Type B pancreatic cell (in vitro differentiated cells): ENCODE results near the gene SH2B3. TPM values are rescaled to one million over a fixed set of nuclear protein-coding genes. Genes with fewer than 3 reads are reported as not detected.

Experiments used
- DNase-seq: peaks from one replicate; pipeline ENCODE4 v3.0.0; 2021; ENCODE audit warnings: mixed read lengths; ENCODE audit not compliant: unreplicated experiment; ENCODE audit errors: extremely low spot score
- H3K27ac Mint-ChIP-seq: 2 replicates; pipeline ENCODE4 v1.8.0; 2021; ENCODE audit warnings: mild to moderate bottlenecking, mixed read lengths
- H3K27me3 Mint-ChIP-seq: 2 replicates; pipeline ENCODE4 v1.8.0; 2021; ENCODE audit warnings: mixed read lengths
- H3K36me3 Mint-ChIP-seq: 2 replicates; pipeline ENCODE4 v1.8.0; 2021; ENCODE audit warnings: mixed read lengths
- H3K4me1 Mint-ChIP-seq: one replicate; pipeline ENCODE4 v1.8.0; 2021; ENCODE audit warnings: mixed read lengths; ENCODE audit not compliant: unreplicated experiment
- H3K4me3 Mint-ChIP-seq: 2 replicates; pipeline ENCODE4 v1.8.0; 2021; ENCODE audit warnings: mild to moderate bottlenecking, mixed read lengths
- H3K9me3 Mint-ChIP-seq: 2 replicates; pipeline ENCODE4 v1.8.0; 2021; ENCODE audit warnings: mixed read lengths
- total RNA-seq: library from RNA; stranded (reverse); gene quantifications from 2 replicates; pipeline ENCODE4 v1.2.1, GENCODE V29; 2021; ENCODE audit warnings: low replicate concordance
- TF ChIP-seq, protein P1 (sequence below): fragments of 200-600 bp; sonication (generic); conservative IDR thresholded peaks from 2 replicates; pipeline ENCODE4 v1.5.0; 2021; ENCODE audit warnings: antibody characterized with exemption, mild to moderate bottlenecking

Gene SH2B3
- total RNA-seq, 1 donor from 2014 or later, result 5.2 TPM

DNA sequence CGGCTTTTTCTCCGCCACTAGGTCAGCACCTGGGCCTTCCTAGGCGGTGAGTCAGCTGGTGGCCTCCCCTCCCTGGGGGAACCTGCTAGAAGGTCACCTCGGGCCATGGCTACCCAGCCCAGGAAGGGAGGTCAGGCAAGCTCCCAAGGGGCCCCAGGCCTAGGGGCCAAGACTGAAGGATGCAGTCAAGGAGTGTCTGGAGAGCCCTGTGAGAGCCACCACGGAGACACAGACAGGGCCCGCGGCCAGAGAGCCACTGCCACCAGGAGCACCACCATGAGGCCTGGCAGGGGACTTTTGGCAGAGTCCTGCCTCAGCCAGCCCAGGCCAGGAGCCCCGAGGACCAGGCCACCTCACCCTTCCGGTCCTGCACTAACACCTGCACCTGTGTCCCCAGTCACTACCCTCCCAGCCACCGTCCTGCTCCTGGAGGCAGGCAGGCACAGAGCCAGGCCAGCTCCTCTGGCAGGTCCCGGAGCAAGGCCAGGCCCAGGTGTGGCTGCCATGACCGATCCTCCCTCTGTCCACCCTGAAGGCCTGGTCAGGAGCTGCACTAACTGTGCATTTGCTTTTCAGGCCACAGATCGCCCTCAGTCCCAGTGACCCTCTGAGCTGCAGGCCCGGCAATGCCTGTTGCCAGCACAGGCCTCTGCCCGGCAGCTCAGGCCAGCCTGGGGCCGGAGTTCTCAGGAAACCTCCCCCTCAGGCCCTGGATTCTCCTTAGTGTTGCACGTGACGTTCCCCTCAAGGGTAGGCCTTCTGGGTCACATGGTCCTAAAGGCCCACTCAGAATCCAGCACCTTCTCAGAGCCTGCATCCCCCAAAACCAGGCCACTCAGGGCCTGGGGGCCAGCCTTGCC, 43.8 kb upstream of the SH2B3 start:
- Mint-ChIP-seq H3K9me3 (no peaks in the 10 kb centered on the region), H3K27ac (peak overlapping the region; percentile 34), H3K36me3 (peaks cover 5% of the 10 kb centered on the region), H3K4me3 (no peak overlapping the region), H3K4me1 (peaks cover 25% of the 10 kb centered on the region), H3K27me3 (no peaks in the 10 kb centered on the region)
- TF ChIP-seq, protein P1, sequence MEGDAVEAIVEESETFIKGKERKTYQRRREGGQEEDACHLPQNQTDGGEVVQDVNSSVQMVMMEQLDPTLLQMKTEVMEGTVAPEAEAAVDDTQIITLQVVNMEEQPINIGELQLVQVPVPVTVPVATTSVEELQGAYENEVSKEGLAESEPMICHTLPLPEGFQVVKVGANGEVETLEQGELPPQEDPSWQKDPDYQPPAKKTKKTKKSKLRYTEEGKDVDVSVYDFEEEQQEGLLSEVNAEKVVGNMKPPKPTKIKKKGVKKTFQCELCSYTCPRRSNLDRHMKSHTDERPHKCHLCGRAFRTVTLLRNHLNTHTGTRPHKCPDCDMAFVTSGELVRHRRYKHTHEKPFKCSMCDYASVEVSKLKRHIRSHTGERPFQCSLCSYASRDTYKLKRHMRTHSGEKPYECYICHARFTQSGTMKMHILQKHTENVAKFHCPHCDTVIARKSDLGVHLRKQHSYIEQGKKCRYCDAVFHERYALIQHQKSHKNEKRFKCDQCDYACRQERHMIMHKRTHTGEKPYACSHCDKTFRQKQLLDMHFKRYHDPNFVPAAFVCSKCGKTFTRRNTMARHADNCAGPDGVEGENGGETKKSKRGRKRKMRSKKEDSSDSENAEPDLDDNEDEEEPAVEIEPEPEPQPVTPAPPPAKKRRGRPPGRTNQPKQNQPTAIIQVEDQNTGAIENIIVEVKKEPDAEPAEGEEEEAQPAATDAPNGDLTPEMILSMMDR, result no peak
- no peak for DNase-seq

DNA sequence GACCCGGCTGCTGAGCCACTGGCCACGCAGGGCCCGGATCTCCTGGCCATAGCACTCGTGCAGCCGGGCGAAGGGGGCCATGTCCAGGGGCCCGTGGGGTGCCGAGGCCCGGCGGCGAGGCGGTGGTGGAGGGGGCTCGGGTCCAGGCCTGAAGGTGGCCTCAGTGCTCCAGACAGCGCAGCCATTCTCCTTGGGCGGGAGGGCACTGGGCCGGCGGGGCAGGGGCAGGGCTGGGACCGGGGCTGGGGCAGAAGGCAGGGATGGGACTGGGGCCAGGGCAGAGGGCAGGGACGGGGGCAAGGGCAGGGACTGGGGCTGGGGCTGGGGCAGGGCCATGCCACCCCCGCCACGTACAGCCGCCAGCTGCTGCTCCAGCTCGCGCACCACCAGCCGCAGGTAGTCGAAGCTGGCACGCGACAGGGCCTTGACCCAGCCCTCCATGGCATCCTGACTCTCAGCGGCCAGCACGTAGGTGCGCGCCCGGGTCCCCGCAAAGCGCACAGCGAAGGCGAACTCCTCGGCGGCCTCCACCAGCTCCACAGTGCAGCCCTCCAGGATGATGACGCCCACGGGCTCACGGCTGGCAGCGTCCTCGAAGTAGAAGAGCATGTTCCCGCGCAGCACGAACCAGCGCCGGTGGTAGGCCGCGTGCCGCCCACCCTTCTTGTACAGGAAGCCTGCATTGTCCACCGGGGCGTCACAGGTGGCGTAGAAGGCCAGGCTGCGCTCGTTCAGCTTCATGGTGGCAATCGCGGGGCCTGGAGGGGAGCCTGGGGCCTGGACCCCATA, 42.8 kb upstream of the SH2B3 start:
- no peak overlapping the region for H3K27ac Mint-ChIP-seq
- TF ChIP-seq, protein P1, result no peak
- H3K27me3 Mint-ChIP-seq, result no peaks in the 10 kb centered on the region
- H3K9me3 Mint-ChIP-seq, result no peaks in the 10 kb centered on the region
- H3K36me3 Mint-ChIP-seq, result peaks cover 5% of the 10 kb centered on the region
- peaks cover 35% of the 10 kb centered on the region for H3K4me1 Mint-ChIP-seq
- H3K4me3 Mint-ChIP-seq, result no peak overlapping the region
- no peak for DNase-seq

DNA sequence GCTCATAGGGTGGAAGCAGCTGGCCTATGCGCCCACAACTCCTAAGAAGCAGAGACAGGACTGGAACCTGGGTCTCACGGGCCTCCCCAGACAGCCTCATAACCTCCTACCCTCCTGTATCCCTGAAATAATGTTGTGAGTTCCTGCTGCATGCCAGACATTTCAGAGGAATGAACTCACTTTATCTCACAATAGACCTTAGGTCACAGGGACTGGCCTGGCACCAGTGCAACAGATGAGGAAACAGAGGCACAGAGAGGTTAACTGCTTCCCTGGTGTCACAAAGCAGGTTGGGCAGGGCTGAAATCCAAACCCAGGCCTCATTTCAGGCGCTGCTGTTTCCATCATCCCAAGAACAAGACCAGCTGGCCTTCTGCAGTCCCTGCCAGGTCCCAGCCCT, 42.1 kb upstream of the SH2B3 start:
- no peak overlapping the region for H3K4me3 Mint-ChIP-seq
- peaks cover 5% of the 10 kb centered on the region for H3K36me3 Mint-ChIP-seq
- H3K27me3 Mint-ChIP-seq, result no peaks in the 10 kb centered on the region
- no peaks in the 10 kb centered on the region for H3K9me3 Mint-ChIP-seq
- TF ChIP-seq, protein P1, result no peak
- H3K4me1 Mint-ChIP-seq, result peaks cover 37% of the 10 kb centered on the region
- DNase-seq, result no peak
- no peak overlapping the region for H3K27ac Mint-ChIP-seq

DNA sequence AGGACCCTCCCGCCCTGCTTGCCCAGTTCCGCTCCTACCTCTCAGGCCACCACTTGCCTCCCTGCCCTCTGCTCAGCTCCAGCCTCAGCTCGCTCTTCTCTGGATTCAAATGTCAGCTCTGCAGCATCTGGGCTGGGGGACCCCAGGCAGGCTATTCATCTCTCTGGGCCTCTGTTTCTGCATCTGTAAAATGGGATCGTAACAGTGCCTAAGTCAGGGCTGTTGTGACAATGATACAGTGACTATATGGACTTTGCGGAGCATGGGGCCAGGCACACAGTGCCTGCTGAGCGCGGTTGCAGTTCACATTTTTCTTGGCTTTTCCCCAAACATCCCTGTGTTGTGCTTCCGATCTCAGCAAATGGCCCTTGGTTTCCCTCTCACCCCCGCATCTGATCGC, 39.6 kb upstream of the SH2B3 start:
- Mint-ChIP-seq H3K27me3 (no peaks in the 10 kb centered on the region), H3K4me3 (peak overlapping the region; percentile 5), H3K27ac (no peak overlapping the region), H3K4me1 (peaks cover 25% of the 10 kb centered on the region), H3K9me3 (no peaks in the 10 kb centered on the region), H3K36me3 (peaks cover 5% of the 10 kb centered on the region)
- TF ChIP-seq, protein P1, result no peak
- DNase-seq, result no peak

DNA sequence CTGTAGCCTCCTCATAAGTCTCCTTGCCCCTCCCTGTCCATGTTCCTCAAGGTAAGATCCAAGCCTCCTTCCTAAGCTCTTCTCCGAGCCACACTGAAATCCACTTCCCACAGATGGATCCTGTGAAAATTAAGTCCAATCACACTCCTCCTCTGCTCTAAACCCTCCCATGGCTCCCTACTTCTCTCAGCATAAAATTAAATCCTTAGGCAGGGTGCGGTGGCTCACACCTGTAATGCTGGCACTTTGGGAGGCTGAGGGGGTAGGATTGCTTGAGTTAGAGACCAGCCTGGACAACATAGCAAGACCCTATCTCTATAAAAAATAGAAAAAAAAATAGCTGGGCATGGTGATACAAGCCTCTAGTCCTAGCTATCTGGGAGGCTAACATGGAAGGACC, 39.1 kb upstream of the SH2B3 start:
- Mint-ChIP-seq H3K27me3 (no peaks in the 10 kb centered on the region), H3K4me3 (peak overlapping the region; percentile 5), H3K9me3 (no peaks in the 10 kb centered on the region), H3K36me3 (peaks cover 5% of the 10 kb centered on the region), H3K27ac (no peak overlapping the region), H3K4me1 (peaks cover 22% of the 10 kb centered on the region)
- no peak for DNase-seq
- TF ChIP-seq, protein P1, result no peak
